ENCODE results near the gene STIMATE. TPM values are rescaled to one million over a fixed set of nuclear protein-coding genes. Genes with fewer than 3 reads are reported as not detected.

The STIMATE gene
- total and polyA plus RNA-seq, 2 donors from 2014 or later: 21.4 to 23.3 TPM

DNA sequence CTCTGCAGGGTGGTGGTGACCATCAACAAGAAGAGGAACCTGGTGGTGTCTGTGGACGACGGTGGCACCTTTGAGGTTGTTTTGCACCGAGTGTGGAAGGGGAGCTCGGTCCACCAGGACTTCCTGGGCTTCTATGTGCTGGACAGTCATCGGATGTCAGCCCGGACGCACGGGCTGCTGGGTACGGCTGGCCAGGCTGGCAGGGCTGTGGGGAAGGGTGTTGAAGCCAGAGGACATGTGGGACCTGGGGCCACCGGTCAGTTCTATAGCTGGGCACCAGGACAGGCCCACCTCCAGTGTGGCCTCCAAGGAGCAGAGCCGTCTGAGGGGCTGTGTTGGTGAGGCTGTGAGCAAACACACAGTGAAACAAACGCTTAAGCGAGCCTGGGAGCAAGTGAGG is 106.6 kb downstream of the STIMATE start:
- Histone ChIP-seq H3K9ac (ENCODE audit: low read length in 3 of 3) (no peak overlapping the region), H3K27me3 (ENCODE audit: control insufficient read depth, insufficient read depth, low read length) (no peaks in the 10 kb centered on the region), H3K4me1 (ENCODE audit: control insufficient read depth in 2 of 3, insufficient read depth in 2 of 3, low read depth in 1 of 3, low read length in 3 of 3) (no peaks in the 10 kb centered on the region), H3K36me3 (ENCODE audit: control insufficient read depth in 2 of 3, insufficient read depth in 3 of 3, low read length in 3 of 3) (no peaks in the 10 kb centered on the region), H3K4me3 (ENCODE audit: low read length in 3 of 3) (no peak overlapping the region), H3K9me3 (ENCODE audit: control insufficient read depth in 2 of 3, insufficient read depth in 1 of 3, low read length in 3 of 3) (no peaks in the 10 kb centered on the region), H3K27ac (ENCODE audit: low read depth in 2 of 2, low read length in 2 of 2) (no peak overlapping the region)
- FAIRE-seq (no peak), DNase-seq (no peak)
- TF ChIP-seq, protein P1, sequence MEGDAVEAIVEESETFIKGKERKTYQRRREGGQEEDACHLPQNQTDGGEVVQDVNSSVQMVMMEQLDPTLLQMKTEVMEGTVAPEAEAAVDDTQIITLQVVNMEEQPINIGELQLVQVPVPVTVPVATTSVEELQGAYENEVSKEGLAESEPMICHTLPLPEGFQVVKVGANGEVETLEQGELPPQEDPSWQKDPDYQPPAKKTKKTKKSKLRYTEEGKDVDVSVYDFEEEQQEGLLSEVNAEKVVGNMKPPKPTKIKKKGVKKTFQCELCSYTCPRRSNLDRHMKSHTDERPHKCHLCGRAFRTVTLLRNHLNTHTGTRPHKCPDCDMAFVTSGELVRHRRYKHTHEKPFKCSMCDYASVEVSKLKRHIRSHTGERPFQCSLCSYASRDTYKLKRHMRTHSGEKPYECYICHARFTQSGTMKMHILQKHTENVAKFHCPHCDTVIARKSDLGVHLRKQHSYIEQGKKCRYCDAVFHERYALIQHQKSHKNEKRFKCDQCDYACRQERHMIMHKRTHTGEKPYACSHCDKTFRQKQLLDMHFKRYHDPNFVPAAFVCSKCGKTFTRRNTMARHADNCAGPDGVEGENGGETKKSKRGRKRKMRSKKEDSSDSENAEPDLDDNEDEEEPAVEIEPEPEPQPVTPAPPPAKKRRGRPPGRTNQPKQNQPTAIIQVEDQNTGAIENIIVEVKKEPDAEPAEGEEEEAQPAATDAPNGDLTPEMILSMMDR (IDR thresholded peaks at IDR 0.05; ENCODE audit: borderline replicate concordance, extremely low read depth, insufficient read depth): no peak
- intact Hi-C loops (cut with DNase I): no loop called here

GRCh38 chr3:52790337-52790736 is 107.0 kb downstream of the STIMATE start:
- no peak for FAIRE-seq

DNA sequence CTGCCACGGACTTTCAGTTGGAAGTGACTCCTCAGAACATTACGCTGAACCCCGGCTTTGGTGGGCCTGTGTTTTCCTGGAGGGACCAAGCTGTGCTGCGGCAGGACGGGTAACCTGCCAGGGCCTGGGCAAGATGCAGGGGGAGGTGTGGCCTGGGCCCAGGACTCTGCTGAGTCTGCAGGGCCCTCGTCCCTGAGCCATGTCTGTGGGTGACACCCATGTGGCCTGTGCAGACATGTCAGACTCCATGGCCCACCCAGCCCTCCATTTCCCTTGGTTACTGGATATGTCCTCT is 107.7 kb downstream of the STIMATE start:
- FAIRE-seq (no peak), DNase-seq (peak in 1 of 5 donors; percentile 60)
- Histone ChIP-seq H3K4me1 (ENCODE audit: control insufficient read depth in 2 of 3, insufficient read depth in 2 of 3, low read depth in 1 of 3, low read length in 3 of 3) (no peaks in the 10 kb centered on the region), H3K4me3 (ENCODE audit: low read length in 3 of 3) (no peak overlapping the region), H3K9ac (ENCODE audit: low read length in 3 of 3) (no peak overlapping the region), H3K9me3 (ENCODE audit: control insufficient read depth in 2 of 3, insufficient read depth in 1 of 3, low read length in 3 of 3) (no peaks in the 10 kb centered on the region), H3K27me3 (ENCODE audit: control insufficient read depth, insufficient read depth, low read length) (no peaks in the 10 kb centered on the region), H3K27ac (ENCODE audit: low read depth in 2 of 2, low read length in 2 of 2) (no peak overlapping the region), H3K36me3 (ENCODE audit: control insufficient read depth in 2 of 3, insufficient read depth in 3 of 3, low read length in 3 of 3) (no peaks in the 10 kb centered on the region)
- TF ChIP-seq, protein P1 (IDR thresholded peaks at IDR 0.05; ENCODE audit: borderline replicate concordance, extremely low read depth, insufficient read depth): no peak
- intact Hi-C loops (cut with DNase I): no loop called here

More at GRCh38 chr3:52790337-52790736, 107.0 kb downstream of the STIMATE start:
- intact Hi-C loops (cut with DNase I): no loop called here
- Histone ChIP-seq H3K27ac (ENCODE audit: low read depth in 2 of 2, low read length in 2 of 2) (no peak overlapping the region), H3K4me1 (ENCODE audit: control insufficient read depth in 2 of 3, insufficient read depth in 2 of 3, low read depth in 1 of 3, low read length in 3 of 3) (no peaks in the 10 kb centered on the region), H3K9ac (ENCODE audit: low read length in 3 of 3) (no peak overlapping the region), H3K36me3 (ENCODE audit: control insufficient read depth in 2 of 3, insufficient read depth in 3 of 3, low read length in 3 of 3) (no peaks in the 10 kb centered on the region), H3K9me3 (ENCODE audit: control insufficient read depth in 2 of 3, insufficient read depth in 1 of 3, low read length in 3 of 3) (no peaks in the 10 kb centered on the region), H3K4me3 (ENCODE audit: low read length in 3 of 3) (no peak overlapping the region), H3K27me3 (ENCODE audit: control insufficient read depth, insufficient read depth, low read length) (no peaks in the 10 kb centered on the region)
- TF ChIP-seq, protein P1 (IDR thresholded peaks at IDR 0.05; ENCODE audit: borderline replicate concordance, extremely low read depth, insufficient read depth): no peak
- DNase-seq: peak in 1 of 5 donors; percentile 26

Measured in kidney (tissue), 14 donors.